Upper lobe of left lung (tissue), 4 donors: ENCODE data around the gene ERF.

Experiments used
- EP300 ChIP-seq, 4 donors: sonication (generic); formaldehyde crosslinking; IDR thresholded peaks; one replicate each; pipeline ENCODE4 v1.5.1; 2017; ENCODE audit warnings: antibody characterized with exemption in 4 of 4, control low read depth in 2 of 4
- POLR2A ChIP-seq, 4 donors: fragments of 450-650 bp; IDR thresholded peaks; one replicate each; pipeline ENCODE4 v1.5.1; 2016 to 2017; ENCODE audit warnings: antibody characterized with exemption in 4 of 4, mild to moderate bottlenecking in 2 of 4
- POLR2AphosphoS5 ChIP-seq, 2 donors: sonication (generic); formaldehyde crosslinking; IDR thresholded peaks; one replicate each; pipeline ENCODE4 v1.5.1; 2017; ENCODE audit warnings: antibody characterized with exemption in 2 of 2
- TF ChIP-seq, protein P1 (sequence below), 6 experiments: fragments of 450-650 bp in 4 of 6; fragments of 200-600 bp in 2 of 6; sonication (generic) in 2 of 6; IDR thresholded peaks; one replicate each; pipeline ENCODE4 v1.5.1; 2016 to 2019; ENCODE audit warnings: antibody characterized with exemption in 6 of 6

GRCh38 chr19:42242512-42243409 lies 12.2 kb downstream of the ERF start, which contains the start of gene GSK3A:
- TF ChIP-seq, protein P1, sequence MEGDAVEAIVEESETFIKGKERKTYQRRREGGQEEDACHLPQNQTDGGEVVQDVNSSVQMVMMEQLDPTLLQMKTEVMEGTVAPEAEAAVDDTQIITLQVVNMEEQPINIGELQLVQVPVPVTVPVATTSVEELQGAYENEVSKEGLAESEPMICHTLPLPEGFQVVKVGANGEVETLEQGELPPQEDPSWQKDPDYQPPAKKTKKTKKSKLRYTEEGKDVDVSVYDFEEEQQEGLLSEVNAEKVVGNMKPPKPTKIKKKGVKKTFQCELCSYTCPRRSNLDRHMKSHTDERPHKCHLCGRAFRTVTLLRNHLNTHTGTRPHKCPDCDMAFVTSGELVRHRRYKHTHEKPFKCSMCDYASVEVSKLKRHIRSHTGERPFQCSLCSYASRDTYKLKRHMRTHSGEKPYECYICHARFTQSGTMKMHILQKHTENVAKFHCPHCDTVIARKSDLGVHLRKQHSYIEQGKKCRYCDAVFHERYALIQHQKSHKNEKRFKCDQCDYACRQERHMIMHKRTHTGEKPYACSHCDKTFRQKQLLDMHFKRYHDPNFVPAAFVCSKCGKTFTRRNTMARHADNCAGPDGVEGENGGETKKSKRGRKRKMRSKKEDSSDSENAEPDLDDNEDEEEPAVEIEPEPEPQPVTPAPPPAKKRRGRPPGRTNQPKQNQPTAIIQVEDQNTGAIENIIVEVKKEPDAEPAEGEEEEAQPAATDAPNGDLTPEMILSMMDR (IDR thresholded peaks at IDR 0.05): peak in 3 of 6 experiments; percentile 13 to 16 (median 13)
- TF ChIP-seq POLR2A (IDR thresholded peaks at IDR 0.05): peak in 3 of 4 donors; percentile 48 to 92 (median 86)
- peak; percentile 87 to 97 for TF ChIP-seq POLR2AphosphoS5 (IDR thresholded peaks at IDR 0.05)
- TF ChIP-seq EP300 (IDR thresholded peaks at IDR 0.05): peak in 1 of 4 donors; percentile 56
